BJ (cell line): ENCODE results near the gene PLCD4. TPM values are rescaled to one million over a fixed set of nuclear protein-coding genes. Genes with fewer than 3 reads are reported as not detected.

Experiments used
- CTCF ChIA-PET: fragments of 350-600 bp; formaldehyde crosslinking; extraction: SDS; loops from one replicate; lab custom pipeline; 2021; ENCODE audit warnings: antibody characterized with exemption, inconsistent platforms; lab: Yijun Ruan, JAX
- POLR2A ChIA-PET: fragments of 300-600 bp; sonication (Branson Sonifier 250); formaldehyde crosslinking; extraction: SDS; loops from one replicate; lab custom pipeline; 2021; ENCODE audit warnings: antibody characterized with exemption; lab: Charles Lee
- DNase-seq: peaks from one replicate; pipeline ENCODE4 v3.0.0-alpha.2; 2011; ENCODE audit warnings: low read depth
- H3K27me3 ChIP-seq: 2 replicates; pipeline ENCODE4 v1.6.0; 2011; ENCODE audit warnings: low read length; ENCODE audit not compliant: control insufficient read depth, insufficient read depth
- H3K36me3 ChIP-seq: 2 replicates; pipeline ENCODE4 v1.5.1; 2011; ENCODE audit warnings: low read length; ENCODE audit not compliant: control insufficient read depth, insufficient read depth
- H3K4me3 ChIP-seq: 2 replicates; pipeline ENCODE4 v1.5.1; 2011; ENCODE audit warnings: low read depth, mild to moderate bottlenecking, control low read depth, low read length
- polyA plus RNA-seq: library from polyadenylated mRNA; depleted of rRNA; stranded (reverse); fragments of >200 nt; gene quantifications from 2 replicates; pipeline ENCODE4 v1.2.3, GENCODE V29; 2011
- TF ChIP-seq, protein P1 (sequence below): IDR thresholded peaks from 2 replicates; pipeline ENCODE4 v1.5.1; 2011; ENCODE audit warnings: low read depth, mild to moderate bottlenecking, control low read depth, inconsistent platforms, low read length, moderate library complexity; ENCODE audit not compliant: insufficient read depth

Gene PLCD4
- polyA plus RNA-seq, 1 experiment, result 1.1 TPM

DNA sequence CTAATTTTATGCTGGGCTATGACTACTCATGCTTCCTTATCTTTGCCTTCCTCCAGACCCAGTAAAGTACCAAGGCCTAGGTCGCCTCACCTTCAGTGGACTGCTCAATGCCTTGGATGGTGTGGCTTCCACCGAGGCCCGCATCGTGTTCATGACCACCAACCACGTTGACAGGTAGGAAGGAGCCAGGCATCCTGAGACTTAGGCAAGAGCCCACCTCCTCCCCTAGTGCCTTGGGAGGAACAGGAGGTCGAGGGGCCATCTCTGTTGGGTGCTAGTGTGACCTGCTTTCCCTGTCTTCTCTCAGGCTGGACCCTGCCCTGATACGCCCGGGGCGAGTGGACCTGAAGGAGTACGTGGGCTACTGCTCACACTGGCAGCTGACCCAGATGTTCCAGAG is 55.1 kb downstream of the PLCD4 start:
- TF ChIP-seq, protein P1, sequence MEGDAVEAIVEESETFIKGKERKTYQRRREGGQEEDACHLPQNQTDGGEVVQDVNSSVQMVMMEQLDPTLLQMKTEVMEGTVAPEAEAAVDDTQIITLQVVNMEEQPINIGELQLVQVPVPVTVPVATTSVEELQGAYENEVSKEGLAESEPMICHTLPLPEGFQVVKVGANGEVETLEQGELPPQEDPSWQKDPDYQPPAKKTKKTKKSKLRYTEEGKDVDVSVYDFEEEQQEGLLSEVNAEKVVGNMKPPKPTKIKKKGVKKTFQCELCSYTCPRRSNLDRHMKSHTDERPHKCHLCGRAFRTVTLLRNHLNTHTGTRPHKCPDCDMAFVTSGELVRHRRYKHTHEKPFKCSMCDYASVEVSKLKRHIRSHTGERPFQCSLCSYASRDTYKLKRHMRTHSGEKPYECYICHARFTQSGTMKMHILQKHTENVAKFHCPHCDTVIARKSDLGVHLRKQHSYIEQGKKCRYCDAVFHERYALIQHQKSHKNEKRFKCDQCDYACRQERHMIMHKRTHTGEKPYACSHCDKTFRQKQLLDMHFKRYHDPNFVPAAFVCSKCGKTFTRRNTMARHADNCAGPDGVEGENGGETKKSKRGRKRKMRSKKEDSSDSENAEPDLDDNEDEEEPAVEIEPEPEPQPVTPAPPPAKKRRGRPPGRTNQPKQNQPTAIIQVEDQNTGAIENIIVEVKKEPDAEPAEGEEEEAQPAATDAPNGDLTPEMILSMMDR, result no peak
- ChIA-PET CTCF (interaction anchor here (1.0 kb wide), 1 partner anchor 26 kb away, joined by 3 read pairs; no protein-coding TSS in a partner anchor), POLR2A (no interaction called here)
- Histone ChIP-seq H3K36me3 (peaks cover 37% of the 10 kb centered on the region), H3K27me3 (no peaks in the 10 kb centered on the region), H3K4me3 (no peak overlapping the region)
- no peak for DNase-seq

DNA sequence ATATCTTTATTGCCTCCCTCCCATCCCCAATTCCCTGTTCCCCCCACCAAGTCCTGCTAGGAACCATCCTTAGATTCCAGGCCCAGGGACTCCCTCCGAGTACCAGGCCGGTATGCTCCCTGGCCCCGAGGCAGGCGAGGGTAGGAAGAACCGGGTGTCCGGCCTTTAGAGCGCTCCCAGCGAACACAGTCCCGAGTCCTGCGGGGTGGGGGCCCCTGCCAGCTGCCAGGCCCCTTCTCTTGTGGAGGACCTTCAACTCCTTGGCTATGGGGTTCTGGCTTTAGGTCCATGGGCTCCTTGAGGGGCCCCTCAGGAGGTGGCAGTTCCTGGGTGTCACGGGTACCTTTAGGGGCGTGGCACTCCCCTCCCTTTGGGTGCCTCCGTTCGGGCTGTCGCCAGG is 56.2 kb downstream of the PLCD4 start:
- H3K27me3 ChIP-seq, result no peaks in the 10 kb centered on the region
- no peak for DNase-seq
- peaks cover 40% of the 10 kb centered on the region for H3K36me3 ChIP-seq
- TF ChIP-seq, protein P1, result no peak
- no peak overlapping the region for H3K4me3 ChIP-seq
- CTCF ChIA-PET, result interaction anchor here (1.2 kb wide), 1 partner anchor 24 kb away, joined by 3 read pairs; no protein-coding TSS in a partner anchor
- POLR2A ChIA-PET, result no interaction called here

DNA sequence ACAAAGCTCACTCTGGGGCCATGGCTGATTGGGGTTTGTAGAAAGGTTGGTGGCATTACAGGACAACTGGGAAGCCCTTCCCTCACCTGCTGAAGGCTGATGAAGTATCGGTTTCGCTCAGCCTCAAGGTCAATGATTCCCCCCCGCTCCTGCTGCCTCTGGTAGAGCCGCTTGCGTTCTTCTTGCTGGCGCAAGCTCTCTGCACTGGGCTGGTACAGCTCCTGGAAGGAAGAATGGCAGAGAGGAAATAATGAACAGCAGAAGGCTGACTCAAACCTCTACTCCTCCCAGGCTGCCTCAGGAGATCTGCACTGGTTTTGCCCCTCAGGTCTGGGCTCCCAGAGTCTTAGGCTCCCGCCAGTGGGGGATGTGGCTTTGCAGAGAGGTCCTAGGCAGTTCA is 57.0 kb downstream of the PLCD4 start:
- no peaks in the 10 kb centered on the region for H3K27me3 ChIP-seq
- TF ChIP-seq, protein P1, result no peak
- CTCF ChIA-PET, result no interaction called here
- peaks cover 40% of the 10 kb centered on the region for H3K36me3 ChIP-seq
- POLR2A ChIA-PET, result no interaction called here
- H3K4me3 ChIP-seq, result no peak overlapping the region
- no peak for DNase-seq

DNA sequence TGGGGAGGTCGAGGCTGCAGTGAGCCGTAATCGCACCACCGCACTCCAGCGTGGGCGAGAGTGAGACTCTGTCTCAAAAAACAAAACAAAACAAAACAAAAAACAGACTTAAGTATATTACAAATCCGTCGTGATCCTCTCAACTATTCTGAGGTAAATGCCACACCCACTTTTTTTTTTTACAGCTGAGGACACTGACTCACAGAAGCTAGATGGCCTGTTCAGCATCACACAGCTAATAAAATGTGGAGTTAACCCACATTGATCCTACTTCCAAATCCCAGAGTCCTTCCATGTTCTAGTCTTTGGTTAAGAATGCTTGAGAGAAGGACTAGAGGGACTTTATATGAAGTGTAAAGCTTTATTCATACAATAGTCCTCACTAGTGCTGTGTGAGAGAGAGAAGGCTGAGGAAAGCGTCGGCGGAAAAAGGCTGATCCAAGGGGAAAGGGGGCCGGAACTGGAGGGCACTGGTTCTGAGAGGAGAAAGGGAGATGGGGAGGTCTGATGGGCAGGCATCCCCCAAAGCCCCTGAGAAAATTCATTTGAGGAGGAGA is 63.5 kb downstream of the PLCD4 start:
- TF ChIP-seq, protein P1, result no peak
- POLR2A ChIA-PET, result interaction anchor here (0.6 kb wide), 1 partner anchor 16 kb away, joined by 3 read pairs; no protein-coding TSS in a partner anchor
- Histone ChIP-seq H3K27me3 (no peaks in the 10 kb centered on the region), H3K4me3 (peak overlapping the region; percentile 95), H3K36me3 (peaks cover 15% of the 10 kb centered on the region)
- no peak for DNase-seq
- CTCF ChIA-PET, result interaction anchor here (0.6 to 4.3 kb wide), 9 partner anchors 11 to 181 kb away, joined by 3 to 25 read pairs (median 4); partner anchors contain the start of genes BCS1L and ZNF142

DNA sequence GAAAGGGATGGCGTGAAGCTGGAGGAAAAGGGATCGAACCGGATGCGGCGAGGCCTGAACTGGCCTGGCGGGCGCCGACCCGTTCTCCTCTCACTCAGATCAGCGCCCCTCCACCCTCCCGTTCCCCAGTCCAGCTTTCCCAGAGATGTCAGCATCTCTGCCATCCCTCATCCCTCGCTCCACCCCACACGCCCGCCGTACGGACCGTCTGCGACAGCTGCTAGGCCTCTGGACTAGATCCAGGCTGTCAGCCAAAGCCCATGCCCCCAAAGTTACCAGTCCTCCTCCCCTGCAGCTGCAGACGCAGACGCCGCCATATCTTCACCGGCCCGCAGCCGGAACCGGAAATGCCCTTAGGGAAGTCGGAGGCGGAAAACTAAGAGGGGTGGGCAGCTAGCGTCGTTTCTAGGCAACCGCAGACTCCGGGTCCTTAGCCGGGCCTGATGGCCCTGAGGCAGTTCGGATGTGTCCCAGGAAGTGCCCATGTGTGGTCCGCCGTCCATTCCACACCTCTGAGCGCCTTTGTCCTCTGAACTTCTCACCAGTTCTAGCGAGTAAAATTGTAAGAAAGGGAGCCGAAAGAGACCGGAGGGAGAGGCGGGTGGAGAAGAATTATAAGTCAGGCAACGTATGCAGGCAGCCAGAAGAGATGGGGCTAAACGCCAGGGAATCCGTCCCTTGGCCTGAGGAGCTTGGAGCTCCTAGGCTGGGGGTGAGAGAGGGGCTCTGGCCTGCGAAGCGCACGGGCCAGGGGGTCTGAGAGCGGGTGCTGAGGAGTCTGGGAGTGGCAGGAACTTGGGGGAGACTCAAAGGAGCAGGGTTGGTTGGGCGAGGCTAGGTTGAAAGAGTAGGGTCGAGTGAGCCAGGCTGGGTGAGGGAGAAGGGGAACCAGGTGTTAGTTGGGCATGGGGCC is 64.2 kb downstream of the PLCD4 start, which contains the start of the genes RNF25 and STK36:
RNF25 (minus strand) TSS at position 349 of the 913 bp plus-strand sequence; CDS start at position 317, 32 bp downstream.
STK36 (plus strand) TSS at position 433 of the 913 bp plus-strand sequence. CDS start 744 bp downstream, outside the sequence.
- TF ChIP-seq, protein P1, result no peak
- DNase-seq, result peak; percentile 63
- ChIA-PET CTCF (interaction anchor here (0.6 to 4.3 kb wide), 10 partner anchors 12 to 181 kb away, joined by 3 to 25 read pairs (median 4); partner anchors contain the start of genes BCS1L and ZNF142), POLR2A (interaction anchor here (0.6 kb wide), 1 partner anchor 16 kb away, joined by 3 read pairs; no protein-coding TSS in a partner anchor)
- peak within 1 kb of the TSS; percentile 95 for H3K4me3 ChIP-seq
- H3K27me3 ChIP-seq, result no peaks in the 10 kb centered on the region
- peaks cover 13% of the 10 kb centered on the region for H3K36me3 ChIP-seq
